ENCODE measurements around the gene SAMD1. TPM values are rescaled to one million over a fixed set of nuclear protein-coding genes. Genes with fewer than 3 reads are reported as not detected.

Gene SAMD1
- total RNA-seq, 3 donors from 2014 or later (not counting 1 experiment from before 2014, with no cell fraction given): 30.8 to 33.0 (median 30.9) TPM

- peaks cover 27 to 37% of the 10 kb centered on the region in 2 donors for H3K4me1 Mint-ChIP-seq
- Histone ChIP-seq H3K4me1 (ENCODE audit: control insufficient read depth, insufficient read depth, low read length) (peaks cover 25% of the 10 kb centered on the region), H3K4me3 (ENCODE audit: low read length) (peak within 1 kb of the TSS; percentile 86), H3K27ac (ENCODE audit: low read length) (peak within 1 kb of the TSS; percentile 95), H3K9me3 (ENCODE audit: control insufficient read depth, insufficient read depth, low read length) (no peaks in the 10 kb centered on the region), H3K36me3 (ENCODE audit: control insufficient read depth, insufficient read depth, low read length) (no peaks in the 10 kb centered on the region), H3K27me3 (ENCODE audit: control insufficient read depth, insufficient read depth, low read length) (no peaks in the 10 kb centered on the region)
- H3K36me3 Mint-ChIP-seq: no peaks in the 10 kb centered on the region
- peak; percentile 73 for TF ChIP-seq CTCF (IDR thresholded peaks at IDR 0.05)
- H3K27ac Mint-ChIP-seq: peak within 1 kb of the TSS; percentile 88 to 90
- ATAC-seq (peak; percentile 78 to 91 (median 82)), DNase-seq (peak; percentile 95 to 99)
- peak within 1 kb of the TSS; percentile 90 for H3K4me3 Mint-ChIP-seq
- intact Hi-C loops (cut with micrococcal nuclease): loop anchor here (1.0 to 5.0 kb wide), 9 partner anchors 13 to 392 kb away; partner anchors contain the start of genes DDX39A, PTGER1, SAMD1 and TECR
- no peaks in the 10 kb centered on the region for H3K27me3 Mint-ChIP-seq (ENCODE audit: low read depth in 2 of 2)
- H3K9me3 Mint-ChIP-seq: no peaks in the 10 kb centered on the region
- WGBS (ENCODE audit: insufficient coverage): 0% methylated on average over 78 of the region's 78 CpGs
Measured at GRCh38 chr19:14136509-14137281, 46.1 kb upstream of the SAMD1 start, which contains the start of gene ASF1B. ASF1B (minus strand) TSS chr19:14136589; CDS start chr19:14136456, 133 bp downstream.

- ATAC-seq (no peak), DNase-seq (no peak)
- H3K27ac Mint-ChIP-seq: peak overlapping the region; percentile 88 to 90
- peak overlapping the region; percentile 90 for H3K4me3 Mint-ChIP-seq
- H3K4me3 ChIP-seq (ENCODE audit: low read length): peak overlapping the region; percentile 46
- no peaks in the 10 kb centered on the region for H3K36me3 Mint-ChIP-seq
- peaks cover 25% of the 10 kb centered on the region for H3K4me1 ChIP-seq (ENCODE audit: control insufficient read depth, insufficient read depth, low read length)
- no peaks in the 10 kb centered on the region for H3K36me3 ChIP-seq (ENCODE audit: control insufficient read depth, insufficient read depth, low read length)
- no peaks in the 10 kb centered on the region for H3K27me3 ChIP-seq (ENCODE audit: control insufficient read depth, insufficient read depth, low read length)
- TF ChIP-seq CTCF (IDR thresholded peaks at IDR 0.05): no peak
- H3K27me3 Mint-ChIP-seq (ENCODE audit: low read depth in 2 of 2): no peaks in the 10 kb centered on the region
- H3K9me3 ChIP-seq (ENCODE audit: control insufficient read depth, insufficient read depth, low read length): no peaks in the 10 kb centered on the region
- peaks cover 26 to 36% of the 10 kb centered on the region in 2 donors for H3K4me1 Mint-ChIP-seq
- WGBS (ENCODE audit: insufficient coverage): under 1% methylated on average over 38 of the region's 38 CpGs
- peak overlapping the region; percentile 50 for H3K27ac ChIP-seq (ENCODE audit: low read length)
- intact Hi-C loops (cut with micrococcal nuclease): loop anchor here (1.0 to 5.0 kb wide), 8 partner anchors 18 to 393 kb away; partner anchors contain the start of genes DDX39A, PTGER1, SAMD1 and TECR
- no peaks in the 10 kb centered on the region for H3K9me3 Mint-ChIP-seq
Measured at GRCh38 chr19:14135985-14136508, 45.5 kb upstream of the SAMD1 start.

- no peak for ATAC-seq
Measured at GRCh38 chr19:14135355-14135754, 44.8 kb upstream of the SAMD1 start.

More at GRCh38 chr19:14135355-14135754, 44.8 kb upstream of the SAMD1 start:
- 49% methylated on average over 6 of the region's 6 CpGs for WGBS (ENCODE audit: insufficient coverage)
- no peaks in the 10 kb centered on the region for H3K27me3 ChIP-seq (ENCODE audit: control insufficient read depth, insufficient read depth, low read length)
- intact Hi-C loops (cut with micrococcal nuclease): loop anchor here (5.0 kb wide), 2 partner anchors 43 to 342 kb away; partner anchors contain the start of genes PTGER1 and SAMD1
- Mint-ChIP-seq H3K27ac (peak overlapping the region; percentile 88 to 90), H3K4me3 (peak overlapping the region; percentile 90), H3K4me1 (peaks cover 26 to 36% of the 10 kb centered on the region in 2 donors), H3K9me3 (no peaks in the 10 kb centered on the region), H3K27me3 (ENCODE audit: low read depth in 2 of 2) (no peaks in the 10 kb centered on the region), H3K36me3 (no peaks in the 10 kb centered on the region)
- peaks cover 25% of the 10 kb centered on the region for H3K4me1 ChIP-seq (ENCODE audit: control insufficient read depth, insufficient read depth, low read length)
- DNase-seq: no peak
- H3K9me3 ChIP-seq (ENCODE audit: control insufficient read depth, insufficient read depth, low read length): no peaks in the 10 kb centered on the region
- no peaks in the 10 kb centered on the region for H3K36me3 ChIP-seq (ENCODE audit: control insufficient read depth, insufficient read depth, low read length)
- TF ChIP-seq CTCF (IDR thresholded peaks at IDR 0.05): no peak
- H3K27ac ChIP-seq (ENCODE audit: low read length): no peak overlapping the region
- no peak overlapping the region for H3K4me3 ChIP-seq (ENCODE audit: low read length)
